NCI-H2196 (cell line): ENCODE data around the gene NINJ2.

ENCODE experiments used
- DNase-seq: peaks from one replicate; lab custom pipeline; 2025; ENCODE audit not compliant: unreplicated experiment; lab: John Stamatoyannopoulos, UW

NINJ2 gene

DNA sequence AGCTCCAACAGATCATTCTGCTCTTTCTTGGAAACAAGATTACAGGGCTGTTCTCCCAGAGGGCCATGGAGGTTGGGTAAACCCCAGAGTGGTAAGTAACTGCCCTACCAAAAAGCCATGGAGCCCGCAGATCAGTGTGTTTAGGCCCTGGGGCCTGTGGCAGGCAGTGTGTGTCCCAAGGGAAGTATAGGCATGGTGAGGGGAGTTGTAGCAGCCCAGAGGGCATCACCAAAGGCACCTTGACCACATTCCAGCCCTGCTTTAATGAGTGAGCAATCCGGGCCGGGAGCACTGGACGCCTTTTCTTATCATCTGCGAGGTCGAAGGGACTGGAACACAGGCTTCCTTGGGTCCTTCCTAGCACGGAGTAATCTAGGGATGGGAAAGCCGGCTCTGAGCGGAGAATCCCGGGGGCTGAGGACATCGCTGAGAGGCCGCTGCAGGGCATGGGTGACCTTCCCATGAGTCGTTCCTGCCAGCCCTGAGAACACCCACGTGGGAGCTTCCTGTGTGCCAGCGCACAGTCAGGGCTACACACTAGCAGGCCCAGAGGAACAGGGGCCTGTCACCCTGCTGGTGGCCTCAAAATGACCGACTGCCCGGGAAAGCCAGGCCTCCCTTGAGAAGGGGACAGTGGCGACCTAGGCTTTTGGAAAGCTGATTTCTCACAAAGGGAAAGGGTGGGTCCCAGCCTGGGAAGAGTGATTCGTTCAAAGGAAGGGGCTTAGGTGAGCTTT lies 91.3 kb downstream of the NINJ2 start:
- DNase-seq: no peak

DNA sequence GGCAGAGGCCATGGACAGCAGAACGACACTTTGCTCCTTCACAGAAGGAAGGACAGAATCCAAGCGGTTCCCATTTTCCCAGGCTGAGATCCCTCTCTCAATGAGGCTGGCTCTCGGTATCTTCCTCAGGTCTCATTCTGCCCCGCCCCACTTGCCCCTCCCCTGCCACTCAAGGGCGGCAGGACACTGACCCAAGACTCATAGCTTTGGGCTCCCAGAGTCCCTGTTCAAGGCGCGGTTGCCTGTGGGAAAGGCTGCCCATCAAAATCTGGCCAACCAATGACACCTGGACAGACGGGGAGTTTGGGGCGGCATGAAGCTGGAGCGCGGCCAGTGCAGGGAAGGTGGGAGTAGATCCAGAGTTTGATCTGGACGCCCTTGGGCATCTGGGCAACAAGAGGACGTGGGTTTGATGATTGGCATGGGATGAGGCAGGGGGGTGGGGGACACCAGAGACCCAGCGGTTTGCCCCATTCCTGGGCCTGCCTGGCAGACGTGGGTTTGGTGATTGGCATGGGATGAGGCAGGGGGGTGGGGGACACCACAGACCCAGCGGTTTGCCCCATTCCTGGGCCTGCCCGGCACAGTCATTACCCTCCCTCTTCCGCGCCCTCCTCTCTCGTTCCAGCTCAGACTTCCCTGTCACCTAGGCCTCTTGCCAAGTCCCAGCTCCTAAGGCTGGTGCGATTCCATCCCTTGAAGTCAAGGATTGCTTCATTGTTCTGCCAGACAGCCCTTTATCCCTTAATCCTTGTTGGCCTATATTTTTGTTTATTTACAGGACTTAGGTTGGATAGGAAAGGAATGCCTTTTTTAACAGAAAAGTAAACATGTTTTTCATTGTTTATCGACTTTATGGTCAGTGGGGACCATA lies 92.1 kb downstream of the NINJ2 start:
- DNase-seq: peak; percentile 9

DNA sequence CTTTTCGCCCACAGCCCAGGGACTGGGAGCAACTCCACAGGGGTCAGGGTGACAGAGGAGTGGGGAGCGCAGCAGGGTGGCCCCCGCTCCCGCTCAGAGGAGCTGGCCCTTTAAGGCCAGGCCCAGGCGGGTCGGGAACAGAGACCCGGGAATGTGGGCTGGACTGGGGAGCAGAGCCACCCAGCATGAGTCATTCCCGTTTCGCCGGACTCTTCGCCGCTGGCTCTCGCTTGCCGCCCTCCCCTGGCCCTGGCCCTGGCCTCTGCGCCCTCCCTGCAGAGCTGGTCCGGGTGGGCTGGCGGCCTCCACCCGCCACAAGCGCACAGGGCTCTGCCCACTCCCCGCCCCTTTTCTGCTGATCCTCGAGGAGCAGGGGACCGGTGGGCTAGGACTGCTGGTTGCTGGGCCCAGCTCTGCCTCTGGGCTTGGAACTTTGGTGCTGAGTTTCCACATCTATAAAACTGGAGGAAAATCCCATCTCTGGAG lies 92.8 kb downstream of the NINJ2 start:
- no peak for DNase-seq

DNA sequence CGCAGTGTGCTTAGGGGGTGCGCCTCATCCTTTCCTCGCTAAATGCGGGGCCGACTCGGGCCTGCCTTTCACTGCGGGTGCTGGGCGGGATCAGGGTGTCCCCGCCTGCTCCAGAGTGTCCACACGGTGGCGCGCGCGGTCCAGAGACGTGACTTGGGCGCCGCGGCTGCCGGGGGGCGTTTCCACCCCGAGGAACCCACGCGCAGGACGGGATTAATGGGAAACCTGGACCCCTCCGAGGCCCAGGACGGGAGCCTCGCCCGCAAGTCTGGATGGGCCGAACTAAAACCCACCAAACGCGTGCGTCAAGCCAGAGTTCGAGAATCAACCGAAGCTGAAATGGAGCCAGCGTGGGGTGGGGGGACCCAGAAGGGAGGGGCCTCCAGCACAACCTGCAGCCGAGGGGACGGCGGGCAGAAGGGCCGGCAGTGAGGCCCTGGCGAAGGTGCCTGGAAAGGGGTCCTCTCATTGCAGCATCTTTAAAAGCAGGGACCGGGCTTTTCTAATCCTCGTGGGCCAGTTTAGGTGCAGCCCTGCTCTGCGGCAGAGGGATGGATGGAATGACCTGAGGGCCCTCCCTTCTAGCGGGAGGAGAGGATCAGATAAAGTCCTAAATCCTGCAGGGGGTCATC lies 93.3 kb downstream of the NINJ2 start:
- peak; percentile 54 for DNase-seq

DNA sequence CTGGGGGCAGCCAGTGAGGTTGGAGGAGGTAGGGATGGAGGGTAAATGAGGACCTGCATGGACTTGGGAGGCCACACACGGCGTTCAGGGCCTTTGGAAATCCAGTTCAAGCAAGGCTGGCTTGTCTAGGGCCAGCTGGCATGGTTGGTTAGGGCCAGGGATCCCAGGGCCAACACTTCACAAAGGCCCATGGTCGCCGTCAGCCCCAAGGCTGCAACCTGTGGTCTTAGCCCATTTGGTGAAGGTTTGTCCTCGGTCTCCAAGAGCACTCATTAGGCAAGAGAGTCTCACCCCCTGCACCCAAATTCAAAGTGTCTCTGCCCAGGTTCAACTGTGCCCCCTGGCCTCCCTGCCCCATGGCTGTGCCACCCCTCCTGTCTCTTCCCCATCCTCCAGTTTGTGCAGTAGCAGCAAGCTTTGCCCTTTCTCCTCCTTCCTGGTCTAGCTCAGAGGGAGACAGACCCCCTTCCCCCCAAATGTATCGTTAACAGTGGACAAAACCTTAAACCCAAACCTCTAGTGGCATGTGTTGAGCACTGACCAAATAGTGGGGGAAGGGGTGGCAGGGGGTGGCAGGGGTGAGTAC lies 94.1 kb downstream of the NINJ2 start:
- DNase-seq: no peak

DNA sequence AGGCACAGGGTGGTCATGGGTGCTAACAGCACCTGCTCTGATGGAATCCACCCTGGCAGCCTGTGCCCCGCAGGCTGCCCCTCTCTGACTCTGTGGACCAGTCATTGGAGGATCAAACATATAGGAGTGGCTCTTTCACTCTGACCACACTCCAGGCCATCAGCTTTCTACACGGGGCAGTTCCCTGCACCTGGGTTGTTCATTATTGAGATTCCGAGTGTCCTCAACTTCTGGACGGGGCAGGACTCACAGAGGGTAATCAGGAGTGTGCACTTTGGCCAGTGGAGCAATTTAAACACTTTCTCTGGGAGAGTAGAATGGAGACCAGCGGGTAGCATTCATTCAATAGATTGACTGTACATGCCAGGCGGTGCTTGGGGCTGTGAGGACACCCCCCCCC lies 94.8 kb downstream of the NINJ2 start:
- no peak for DNase-seq

DNA sequence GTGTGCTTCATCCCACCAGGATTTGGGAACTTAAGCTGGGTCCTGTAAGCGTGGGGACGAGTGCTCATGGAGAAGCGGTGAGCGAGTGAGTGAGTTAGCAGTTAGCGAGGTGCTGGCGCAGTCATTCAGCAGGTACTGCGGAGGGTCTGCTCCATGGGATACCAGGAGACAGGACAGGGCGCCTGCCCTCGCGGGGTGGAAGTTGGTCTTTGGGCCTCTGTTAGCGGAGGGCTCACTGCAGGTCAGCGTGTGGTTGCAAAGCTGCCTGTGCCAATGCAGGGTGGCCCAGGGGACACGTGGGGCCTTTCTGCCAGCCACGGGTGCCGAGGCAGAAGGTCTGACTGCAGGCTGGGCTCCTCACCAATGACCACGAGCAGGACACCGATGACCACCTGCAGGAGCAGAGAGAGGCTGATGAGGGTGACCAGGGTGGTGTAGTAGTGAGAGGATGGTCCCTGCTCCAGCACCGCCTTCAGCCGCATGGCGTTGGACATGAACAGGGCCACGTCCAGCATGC lies 97.6 kb downstream of the NINJ2 start:
- DNase-seq: no peak

DNA sequence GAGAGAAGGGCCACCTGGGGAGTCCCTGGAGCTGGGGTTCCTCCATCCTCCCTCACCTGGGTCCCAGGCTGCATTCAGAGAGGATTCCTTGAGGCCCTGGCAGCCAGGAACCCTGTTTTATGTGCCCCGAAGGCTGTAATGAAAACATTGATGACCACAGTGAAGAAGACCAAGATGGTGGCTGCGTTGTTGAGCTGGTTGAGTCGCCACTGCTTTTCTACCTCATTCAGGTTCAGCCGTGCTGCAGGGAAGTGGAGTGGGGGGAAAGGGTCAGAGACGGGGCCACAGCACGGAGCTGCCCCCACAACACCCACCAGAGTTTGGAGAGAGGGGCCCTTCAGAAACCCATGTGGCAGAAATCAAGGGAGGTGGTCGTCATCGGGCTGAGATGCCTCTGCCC lies 98.1 kb downstream of the NINJ2 start:
- DNase-seq: no peak

DNA sequence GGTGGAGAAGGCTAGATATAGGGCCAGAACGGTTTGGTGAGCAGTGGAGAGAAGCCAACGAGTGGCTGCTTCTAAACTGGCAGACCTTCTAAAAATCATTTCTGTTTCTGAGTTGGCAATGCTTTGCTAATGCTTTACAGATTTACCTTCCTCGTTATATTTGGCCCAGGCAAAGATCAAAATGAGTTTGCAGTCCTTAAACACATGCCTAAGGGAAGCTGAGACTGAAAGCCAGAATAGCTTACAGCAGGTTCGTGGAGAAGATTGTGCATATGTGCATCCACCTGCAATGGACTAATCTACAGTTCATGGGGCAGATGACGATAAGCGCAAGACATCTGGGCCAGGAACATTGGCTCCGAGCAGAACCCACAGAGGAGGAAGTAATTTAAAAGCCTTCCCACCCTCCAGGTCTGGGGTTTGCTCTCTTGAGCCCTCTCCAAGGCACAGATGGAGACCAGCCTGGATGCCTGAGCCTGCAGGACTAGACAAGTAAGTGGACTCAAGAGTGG lies 99.4 kb downstream of the NINJ2 start:
- no peak for DNase-seq

DNA sequence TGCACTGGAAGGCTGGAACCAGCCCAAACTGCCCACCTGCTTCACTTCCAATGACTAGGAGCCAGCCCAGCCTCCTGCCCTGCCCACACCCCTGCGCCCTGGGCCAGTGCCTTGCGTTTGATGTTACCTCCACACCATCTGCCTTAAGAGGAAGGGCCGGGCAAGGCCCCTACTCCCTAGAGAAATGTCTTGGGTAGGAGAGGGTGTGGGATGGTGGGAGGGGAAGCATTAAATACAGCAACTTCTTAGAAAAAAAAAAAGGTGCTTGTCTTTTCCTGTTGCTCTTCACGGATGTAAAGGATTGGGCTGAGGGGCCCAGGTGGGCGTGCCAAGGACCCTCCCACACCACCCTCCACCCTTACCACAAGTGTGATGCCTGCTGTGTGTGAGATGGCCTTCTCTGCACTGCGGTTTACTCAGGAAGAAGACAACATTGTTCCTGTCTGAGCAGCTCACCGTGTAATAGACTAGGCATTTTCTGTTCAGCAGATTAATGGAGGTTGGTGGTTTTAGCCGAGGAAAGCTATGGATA lies 99.9 kb downstream of the NINJ2 start:
- no peak for DNase-seq

DNA sequence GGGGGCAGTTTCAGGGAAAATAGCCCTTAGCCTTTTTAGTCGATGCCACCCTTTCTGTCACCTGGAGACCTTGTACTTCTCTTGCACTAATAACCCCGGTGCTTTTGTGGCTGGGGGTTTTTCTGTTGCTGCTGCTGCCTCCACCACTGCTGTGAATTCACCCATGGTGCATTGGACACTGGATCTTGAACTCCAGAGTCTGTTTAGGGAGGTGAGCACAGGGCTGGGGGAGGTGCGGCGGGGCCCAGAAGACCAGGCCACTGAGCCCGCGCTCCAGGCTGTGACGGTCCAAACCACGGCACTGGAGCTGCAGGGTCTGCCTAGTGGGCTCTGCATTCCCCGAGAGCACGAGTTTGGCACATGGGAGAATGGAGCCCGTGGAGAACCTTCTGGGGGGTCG lies 100.6 kb downstream of the NINJ2 start:
- no peak for DNase-seq

DNA sequence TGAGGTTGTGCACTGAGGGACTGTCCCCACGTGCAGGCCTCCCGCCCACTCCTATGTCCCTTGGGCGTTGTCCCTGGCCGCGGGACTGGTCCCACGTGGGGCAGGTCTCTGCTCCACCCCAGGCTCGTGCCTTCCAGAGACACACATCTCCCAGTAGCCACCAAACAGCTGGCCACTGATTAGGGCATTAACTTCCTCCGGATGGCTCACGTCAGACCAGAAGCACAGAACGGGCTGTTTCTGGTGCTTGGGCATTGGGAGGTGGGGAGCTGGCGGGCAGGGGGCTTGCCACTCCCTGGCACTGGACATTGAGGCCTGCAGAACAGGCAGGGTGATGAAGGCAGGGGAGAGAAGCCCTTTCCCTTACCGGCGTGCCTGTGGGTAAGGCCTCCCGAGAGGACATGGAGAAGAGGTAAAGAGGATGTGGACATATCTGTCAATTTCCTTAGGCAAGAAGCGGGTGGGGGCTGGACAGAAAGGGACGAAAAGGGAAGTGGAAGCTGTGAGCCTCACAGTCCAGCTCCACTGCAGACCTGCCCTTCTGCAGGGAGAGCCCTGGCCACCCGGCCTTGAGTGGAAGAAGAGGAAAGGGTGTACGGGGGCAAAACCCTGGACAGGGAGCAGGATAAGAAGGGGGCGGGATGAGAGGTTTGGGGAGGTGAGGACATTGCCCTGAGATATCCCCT lies 101.2 kb downstream of the NINJ2 start:
- DNase-seq: no peak

DNA sequence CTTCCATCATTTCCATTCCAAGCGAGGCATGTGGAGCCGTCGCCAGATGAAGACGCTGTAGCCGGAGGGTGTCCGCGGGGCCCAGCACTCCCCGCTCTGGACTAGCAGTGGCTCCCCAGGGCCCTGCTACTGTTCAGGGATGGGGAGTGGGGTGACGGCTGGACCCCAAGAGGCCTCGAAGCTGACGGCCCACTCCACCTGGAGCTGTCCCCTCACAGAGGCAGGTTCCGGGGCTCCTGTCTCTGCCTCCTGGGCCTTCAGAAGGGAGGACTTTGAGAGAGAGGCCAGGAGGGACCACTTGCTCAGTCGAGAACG lies 101.9 kb downstream of the NINJ2 start:
- no peak for DNase-seq

DNA sequence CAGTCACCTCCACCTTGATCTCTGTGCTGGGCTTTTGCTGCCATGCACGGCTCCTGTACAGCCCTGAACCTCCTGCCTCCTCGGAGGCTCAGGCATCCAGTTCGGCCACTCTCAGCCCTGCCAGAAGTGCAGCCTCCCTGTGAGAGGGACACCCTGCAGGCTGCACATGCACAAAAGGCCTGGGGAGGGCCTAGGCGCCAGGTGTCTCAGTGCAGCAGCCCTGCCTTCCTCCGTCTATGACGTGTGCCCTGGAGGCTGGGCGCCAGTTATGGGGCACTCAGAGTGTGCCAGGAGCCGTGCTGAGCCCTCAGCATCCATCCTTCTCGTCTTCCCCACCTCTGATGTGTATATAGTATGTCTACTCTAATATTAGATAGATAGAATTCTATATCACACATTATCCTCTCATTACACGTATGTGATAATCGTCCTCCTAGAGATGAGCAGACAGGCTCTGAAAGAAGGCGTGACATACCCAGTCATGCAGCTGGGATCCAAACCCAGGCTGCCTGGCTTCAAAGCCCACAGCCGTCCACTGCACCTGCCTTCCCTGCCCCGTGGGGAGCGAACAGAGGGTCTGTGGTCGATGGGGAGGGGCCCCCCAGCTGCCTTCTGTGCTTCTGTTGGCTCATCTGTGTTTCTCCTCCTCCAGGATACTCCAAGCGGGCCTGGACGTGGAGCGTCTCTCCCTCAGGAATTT lies 102.4 kb downstream of the NINJ2 start:
- DNase-seq: peak; percentile 23

DNA sequence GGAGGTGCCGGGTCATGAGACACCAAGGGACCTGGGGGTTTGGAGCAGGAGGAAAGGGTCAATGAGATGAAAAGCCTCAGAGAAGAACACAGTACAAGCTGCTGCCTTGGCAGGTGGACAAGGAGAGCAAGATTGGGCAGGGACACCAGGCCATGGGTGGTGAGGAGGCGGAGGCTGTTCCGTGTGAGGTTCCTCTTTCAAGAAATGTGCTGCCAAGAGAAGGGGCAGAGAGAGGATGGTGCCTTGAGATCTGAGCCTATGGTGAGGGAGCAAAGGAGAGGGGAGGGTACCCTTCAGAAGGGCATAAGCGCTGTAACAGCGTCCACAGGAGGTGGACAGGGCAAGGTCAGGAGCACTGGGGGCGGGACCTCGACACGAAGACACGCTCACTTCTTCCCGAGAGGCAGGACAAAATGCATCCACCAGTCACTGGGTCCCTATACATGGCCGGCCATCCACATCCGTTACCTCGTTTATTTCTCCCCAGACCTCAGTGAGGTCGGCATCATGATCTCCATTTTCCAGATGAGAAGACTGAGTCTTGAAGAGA lies 103.3 kb downstream of the NINJ2 start:
- DNase-seq: no peak

DNA sequence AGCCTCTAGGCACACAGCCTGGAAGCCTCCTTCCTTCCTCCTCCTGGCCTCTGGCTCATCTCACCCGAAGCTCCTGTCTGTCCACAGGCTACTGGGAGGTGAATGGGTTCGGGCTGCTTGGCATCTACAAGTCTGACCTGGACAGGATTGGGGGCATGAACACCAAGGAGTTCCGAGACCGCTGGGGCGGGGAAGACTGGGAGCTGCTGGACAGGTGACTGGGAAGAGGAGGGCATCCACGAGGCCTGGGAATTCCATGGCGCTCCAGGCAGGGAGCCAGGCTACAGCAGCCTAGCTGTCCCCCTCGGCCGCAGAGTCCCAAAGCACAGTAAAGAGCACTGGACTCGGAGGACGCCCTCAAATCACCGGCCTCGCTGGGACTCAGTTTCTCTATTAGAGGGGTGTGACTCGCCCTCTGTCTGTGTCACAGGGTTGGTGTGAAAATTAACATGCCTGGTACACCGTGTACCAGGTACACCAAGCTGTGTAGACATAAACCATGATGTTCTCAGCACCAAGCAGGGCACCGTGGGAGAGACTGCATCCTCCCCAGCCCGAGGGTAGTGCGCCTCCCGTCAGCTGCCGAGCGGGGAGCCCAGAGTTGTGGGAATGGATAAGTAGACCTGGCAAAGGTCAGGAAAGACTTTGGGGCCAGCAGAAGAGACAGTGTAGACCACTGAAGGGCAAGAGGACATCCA lies 103.9 kb downstream of the NINJ2 start:
- no peak for DNase-seq

DNA sequence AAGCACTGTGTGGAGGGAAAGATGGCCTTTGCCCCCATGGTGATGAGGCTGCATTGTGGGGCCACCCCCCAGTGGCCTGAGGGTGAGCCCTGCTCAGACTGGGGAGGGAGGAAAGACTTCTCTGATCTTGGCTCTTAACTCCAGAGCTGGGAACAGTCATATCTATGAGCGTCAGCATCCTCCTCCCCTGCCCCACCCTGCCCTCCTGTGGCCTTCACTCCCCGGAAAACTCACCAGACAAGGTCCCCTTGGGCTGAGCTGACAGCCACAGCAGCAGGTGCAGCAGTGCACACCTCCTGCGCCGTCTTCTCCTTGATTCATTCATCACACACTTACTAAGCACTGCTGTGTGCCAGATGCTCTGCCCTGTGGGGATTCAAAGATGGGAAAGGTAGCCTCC lies 104.7 kb downstream of the NINJ2 start:
- DNase-seq: no peak

DNA sequence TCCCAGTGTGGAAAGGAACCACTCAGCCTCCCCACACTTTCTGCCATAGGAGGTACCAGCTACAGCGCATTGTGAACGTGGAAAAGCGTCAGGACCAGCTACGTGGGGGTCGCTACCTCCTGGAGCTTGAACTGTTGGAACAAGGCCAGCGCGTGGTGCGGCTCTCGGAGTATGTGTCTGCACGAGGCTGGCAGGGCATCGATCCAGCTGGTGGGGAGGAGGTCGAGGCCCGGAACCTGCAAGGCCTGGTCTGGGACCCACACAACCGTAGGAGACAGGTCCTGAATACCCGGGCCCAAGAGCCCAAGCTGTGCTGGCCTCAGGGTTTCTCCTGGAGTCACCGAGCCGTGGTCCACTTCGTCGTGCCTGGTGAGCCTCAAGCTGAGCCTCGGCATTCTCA lies 106.7 kb downstream of the NINJ2 start:
- no peak for DNase-seq

DNA sequence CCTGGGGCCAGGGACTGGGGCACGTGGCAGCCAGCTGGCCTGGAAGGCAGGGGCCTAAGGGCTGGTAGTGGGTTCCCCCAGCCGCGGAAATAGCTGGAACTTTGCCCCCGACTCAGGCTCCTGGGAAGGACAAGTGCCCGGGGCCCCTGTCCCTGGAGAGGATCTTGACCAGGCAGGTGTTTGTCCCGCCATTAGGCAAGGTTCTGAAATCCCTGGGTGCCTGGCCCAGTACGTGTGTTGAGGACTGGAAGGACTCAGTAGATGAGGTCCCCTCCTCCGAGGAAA lies 109.3 kb downstream of the NINJ2 start:
- DNase-seq: no peak
